GM21786 (cell line): ENCODE data around the gene PYGO2.

Experiments used
- ATAC-seq: cut with Tn5 transposase; IDR thresholded peaks from one replicate; pipeline ENCODE4 v1.9.1; 2021; ENCODE audit not compliant: unreplicated experiment

Gene PYGO2

GRCh38 chr1:154961207-154962155 lies at the start of gene PYGO2:
TSS of gene PYGO2 (minus strand) at chr1:154961782. CDS start at chr1:154961576, 206 bp downstream.
- peak; percentile 77 for ATAC-seq

- ATAC-seq, result no peak
These were observed 49.4 kb upstream of the PYGO2 start for GRCh38 chr1:155011004-155011416.

GRCh38 chr1:155010211-155010918 lies 48.8 kb upstream of the PYGO2 start:
- no peak for ATAC-seq

GRCh38 chr1:155009742-155010141 lies 48.2 kb upstream of the PYGO2 start:
- ATAC-seq, result no peak

- ATAC-seq, result no peak
These were observed 47.7 kb upstream of the PYGO2 start for GRCh38 chr1:155009221-155009711.

GRCh38 chr1:155008015-155008941 lies 46.7 kb upstream of the PYGO2 start:
- no peak for ATAC-seq

- ATAC-seq, result no peak
These were observed 45.8 kb upstream of the PYGO2 start for GRCh38 chr1:155007251-155007828.

- ATAC-seq, result no peak
These were observed 45.1 kb upstream of the PYGO2 start for GRCh38 chr1:155006601-155007101.

- no peak for ATAC-seq
These were observed 43.8 kb upstream of the PYGO2 start for GRCh38 chr1:155005076-155006011.

- no peak for ATAC-seq
These were observed 42.9 kb upstream of the PYGO2 start for GRCh38 chr1:155004352-155005075.

- no peak for ATAC-seq
These were observed 42.3 kb upstream of the PYGO2 start for GRCh38 chr1:155003766-155004351.

GRCh38 chr1:155003227-155003765 lies 41.7 kb upstream of the PYGO2 start:
- no peak for ATAC-seq

- no peak for ATAC-seq
These were observed 41.1 kb upstream of the PYGO2 start, which contains the start of gene ZBTB7B for GRCh38 chr1:155002464-155003226. TSS of gene ZBTB7B (plus strand) at chr1:155002802. CDS start at chr1:155014661, 11,859 bp downstream.

GRCh38 chr1:155001675-155002463 lies 40.3 kb upstream of the PYGO2 start:
- ATAC-seq, result peak; percentile 35

GRCh38 chr1:155001425-155001674 lies 39.8 kb upstream of the PYGO2 start:
- no peak for ATAC-seq

- ATAC-seq, result peak; percentile 36
These were observed 39.3 kb upstream of the PYGO2 start for GRCh38 chr1:155000726-155001424.
